HG03108 (cell line): ENCODE measurements around the gene PRIMPOL.
"Not testable (repeated sequence)": the region's sequence is repeated elsewhere in the genome, so short reads cannot be mapped to it uniquely, and the experiment has no call there.

ENCODE experiments used
- ATAC-seq: cut with Tn5 transposase; IDR thresholded peaks from one replicate; pipeline ENCODE4 v1.9.1; 2021; ENCODE audit warnings: moderate library complexity; ENCODE audit not compliant: unreplicated experiment

PRIMPOL gene

GRCh38 chr4:184649026-184649970, at the start of gene PRIMPOL, which contains the start of gene CASP3:
Gene PRIMPOL (plus strand): TSS chr4:184649738. CDS start chr4:184657141, 7,403 bp downstream.
Gene CASP3 (minus strand): TSS chr4:184649447. CDS start chr4:184638453, 10,994 bp downstream.
- peak; percentile 82 for ATAC-seq

- ATAC-seq = not testable (repeated sequence)
Measured at GRCh38 chr4:184600982-184601381, 48.6 kb upstream of the PRIMPOL start.

DNA sequence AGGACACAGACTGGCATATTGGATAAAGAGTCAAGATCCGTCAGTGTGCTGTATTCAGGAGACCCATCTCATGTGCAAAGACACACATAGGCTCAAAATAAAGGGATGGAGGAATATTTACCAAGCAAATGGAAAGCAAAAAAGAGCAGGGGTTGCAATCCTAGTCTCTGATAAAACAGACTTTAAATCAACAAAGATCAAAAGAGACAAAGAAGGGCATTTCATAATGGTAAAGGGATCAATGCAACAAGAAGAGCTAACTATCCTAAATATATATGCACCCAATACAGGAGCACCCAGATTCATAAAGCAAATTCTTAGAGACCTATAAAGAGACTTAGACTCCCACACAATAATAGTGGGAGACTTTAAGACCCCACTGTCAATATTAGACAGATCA, 46.7 kb upstream of the PRIMPOL start:
- not testable (repeated sequence) for ATAC-seq

GRCh38 chr4:184607429-184607828, 42.1 kb upstream of the PRIMPOL start:
- not testable (repeated sequence) for ATAC-seq

- ATAC-seq = no peak
Measured at GRCh38 chr4:184612074-184612473, 37.5 kb upstream of the PRIMPOL start.

DNA sequence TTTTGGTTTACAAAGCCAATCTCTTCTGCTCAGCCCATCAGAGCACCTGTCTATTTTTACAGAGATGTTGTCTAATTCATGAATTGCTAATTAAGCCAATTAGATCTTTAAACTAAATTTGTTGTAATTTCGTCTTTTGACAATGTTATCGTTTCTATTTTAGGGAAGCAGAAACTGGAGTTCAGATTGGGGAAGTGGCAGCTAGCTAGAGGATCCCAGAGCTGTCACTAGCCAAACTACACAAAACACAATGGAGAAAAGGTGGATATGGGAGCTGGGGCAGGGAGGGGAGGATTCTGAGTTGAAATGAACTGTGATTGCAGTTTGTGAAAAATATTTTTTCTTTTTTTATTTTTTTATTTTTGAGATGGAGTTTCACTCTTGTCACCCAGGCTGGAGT, 36.1 kb upstream of the PRIMPOL start:
- no peak for ATAC-seq

GRCh38 chr4:184614509-184614908, 35.0 kb upstream of the PRIMPOL start:
- ATAC-seq = no peak

- ATAC-seq = not testable (repeated sequence)
Measured at GRCh38 chr4:184616168-184616567, 33.4 kb upstream of the PRIMPOL start.

DNA sequence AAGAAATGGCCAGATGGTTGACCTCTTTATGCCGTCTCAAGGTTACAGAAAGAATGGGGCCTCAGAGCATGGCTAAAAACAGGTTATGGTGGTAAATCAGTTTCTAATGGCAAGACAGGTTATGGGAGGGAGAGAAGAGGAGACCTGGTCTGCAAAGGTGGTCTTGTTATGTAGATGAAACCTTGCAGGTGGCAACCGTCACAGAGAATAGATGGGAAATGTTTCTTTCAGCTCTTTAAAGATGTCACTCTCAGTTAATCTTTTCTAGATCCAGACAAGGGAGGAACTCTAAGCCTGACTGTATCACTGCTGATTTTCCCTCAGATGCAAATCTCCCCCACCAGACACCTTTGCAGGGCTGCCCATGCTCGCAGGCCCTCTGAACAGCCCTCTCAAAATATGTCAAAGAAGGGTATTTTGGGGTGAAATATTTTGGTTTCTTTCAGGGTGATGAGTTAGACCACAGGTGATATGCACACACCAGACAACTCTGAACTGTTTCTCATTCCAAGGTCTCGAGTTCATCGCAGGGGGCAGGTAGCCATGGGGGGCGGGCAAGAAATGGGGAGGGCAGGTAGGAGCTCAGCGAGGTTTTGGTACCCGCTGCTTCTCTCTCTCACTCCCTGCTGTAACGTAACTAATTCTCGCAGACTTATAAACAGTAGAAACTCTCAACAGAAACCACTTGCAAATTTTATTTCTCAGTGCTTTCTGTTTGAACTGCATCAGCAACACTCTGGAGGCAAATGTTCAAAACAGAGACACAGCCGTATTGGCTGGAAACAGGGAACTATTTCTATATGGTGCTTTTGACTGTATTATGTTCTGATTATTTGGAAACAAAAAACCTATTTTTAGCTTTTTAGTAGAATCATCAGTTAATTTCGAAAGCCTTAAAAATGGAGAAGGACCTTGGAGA, 32.6 kb upstream of the PRIMPOL start:
- ATAC-seq = peak; percentile 79

- no peak for ATAC-seq
Measured at GRCh38 chr4:184617600-184618196, 31.8 kb upstream of the PRIMPOL start.

- no peak for ATAC-seq
Measured at GRCh38 chr4:184620212-184620867, 29.2 kb upstream of the PRIMPOL start.

GRCh38 chr4:184621518-184621917, 28.0 kb upstream of the PRIMPOL start:
- no peak for ATAC-seq

DNA sequence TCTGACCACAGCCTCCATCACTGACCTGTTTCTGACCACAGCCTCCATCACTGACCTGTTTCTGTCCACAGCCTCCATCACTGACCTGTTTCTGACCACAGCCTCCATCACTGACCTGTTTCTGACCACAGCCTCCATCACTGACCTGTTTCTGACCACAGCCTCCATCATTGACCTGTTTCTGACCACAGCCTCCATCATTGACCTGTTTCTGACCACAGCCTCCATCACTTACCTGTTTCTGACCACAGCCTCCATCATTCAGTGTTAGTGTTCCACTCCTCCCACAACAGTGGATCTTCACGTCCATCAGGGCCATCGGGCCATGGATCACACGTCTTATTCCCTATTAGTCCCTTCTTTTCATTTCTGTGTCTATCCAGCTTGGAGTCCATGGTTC, 25.0 kb upstream of the PRIMPOL start:
- ATAC-seq = not testable (repeated sequence)

DNA sequence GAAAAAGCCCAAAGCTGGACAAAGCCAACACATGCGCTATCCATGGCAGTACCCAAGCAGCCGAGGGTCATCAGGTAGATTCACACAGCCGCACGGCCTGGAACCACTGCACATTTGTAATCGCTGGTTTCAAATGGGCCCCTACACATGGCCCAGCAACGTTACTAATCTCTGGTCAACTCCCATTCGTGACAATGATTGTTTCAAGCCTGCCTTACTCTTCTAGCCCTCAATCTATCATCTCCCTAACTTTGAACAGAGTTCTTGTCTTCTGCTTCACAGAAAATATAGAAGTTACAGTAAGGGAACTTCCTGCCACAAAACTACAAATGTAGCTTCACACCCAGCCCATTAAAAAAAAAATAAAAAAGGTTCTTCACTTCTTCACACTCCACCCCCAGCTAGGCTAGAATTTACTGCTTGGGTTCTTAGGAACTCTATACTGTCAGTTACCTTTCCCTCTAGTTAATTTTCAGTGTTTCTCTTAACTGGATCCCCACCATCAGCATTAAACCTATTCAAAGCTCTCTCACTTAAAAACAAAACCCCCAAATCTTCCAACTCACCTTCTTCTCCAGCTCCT, 24.5 kb upstream of the PRIMPOL start:
- ATAC-seq = no peak

GRCh38 chr4:184625783-184626596, 23.5 kb upstream of the PRIMPOL start:
- ATAC-seq = not testable (repeated sequence)

GRCh38 chr4:184628103-184628502, 21.4 kb upstream of the PRIMPOL start:
- ATAC-seq = no peak

GRCh38 chr4:184632842-184633241, 16.7 kb upstream of the PRIMPOL start:
- no peak for ATAC-seq

GRCh38 chr4:184635381-184635780, 14.2 kb upstream of the PRIMPOL start:
- ATAC-seq = no peak

DNA sequence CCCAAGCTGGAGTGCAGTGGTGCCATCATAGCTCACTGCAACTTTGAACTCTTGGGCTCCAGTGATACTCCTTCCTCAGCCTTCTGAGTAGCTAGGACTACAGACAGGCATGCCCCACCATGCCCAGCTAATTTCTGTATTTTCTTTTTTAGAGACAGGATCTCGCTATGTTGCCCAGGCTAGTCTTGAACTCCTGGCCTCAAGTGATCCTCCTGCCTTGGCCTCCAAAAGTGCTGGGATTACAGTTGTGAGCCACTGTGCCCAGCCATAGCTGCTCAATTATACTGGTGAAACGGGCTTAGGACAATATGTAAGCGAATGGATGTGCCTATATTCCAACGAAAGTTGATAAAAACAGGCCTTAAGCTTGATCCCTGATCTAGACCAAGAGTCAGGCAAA, 13.4 kb upstream of the PRIMPOL start:
- ATAC-seq = no peak
